Neutrophil (primary cell): ENCODE results near the gene KLHDC7B.
"Not testable (repeated sequence)": the region's sequence is repeated elsewhere in the genome, so short reads cannot be mapped to it uniquely, and the experiment has no call there.

Experiments
- H3K27ac ChIP-seq: fragments of 200-600 bp; sonication (generic); 2 replicates; pipeline ENCODE4 v1.5.1; 2016; ENCODE audit warnings: mild to moderate bottlenecking, moderate library complexity
- H3K27me3 ChIP-seq: fragments of 200-600 bp; sonication (generic); 2 replicates; pipeline ENCODE4 v1.6.0; 2016; ENCODE audit warnings: mild to moderate bottlenecking
- H3K36me3 ChIP-seq: fragments of 200-600 bp; sonication (generic); 2 replicates; pipeline ENCODE4 v1.5.1; 2017
- H3K4me1 ChIP-seq, 2 experiments: fragments of 200-600 bp in 1 of 2; sonication (generic) in 1 of 2; 1 replicate in 1 of 2; 2 replicates in 1 of 2; pipeline versions ENCODE4 v1.5.1 to v1.6.1; 2013 to 2016; ENCODE audit warnings: low read depth in 1 of 2, low read length in 1 of 2, mild to moderate bottlenecking in 1 of 2, moderate library complexity in 1 of 2; ENCODE audit not compliant: control insufficient read depth in 1 of 2, insufficient read depth in 1 of 2
- H3K4me3 ChIP-seq, 2 experiments: fragments of 200-600 bp in 1 of 2; sonication (generic) in 1 of 2; 1 replicate in 1 of 2; 2 replicates in 1 of 2; pipeline ENCODE4 v1.5.1; 2013 to 2016; ENCODE audit warnings: low read depth in 1 of 2, low read length in 1 of 2, mild to moderate bottlenecking in 1 of 2, moderate library complexity in 1 of 2
- H3K9me3 ChIP-seq: fragments of 200-600 bp; sonication (generic); 2 replicates; pipeline ENCODE4 v1.5.1; 2016
- TF ChIP-seq, protein P1 (sequence below): fragments of 200-600 bp; sonication (generic); IDR thresholded peaks from 2 replicates; pipeline ENCODE4 v1.5.1; 2016; ENCODE audit warnings: antibody characterized with exemption

KLHDC7B gene

GRCh38 chr22:50518606-50519005 lies 27.1 kb upstream of the KLHDC7B start:
- Histone ChIP-seq H3K4me1 (no peaks in the 10 kb centered on the region), H3K36me3 (peaks cover 64% of the 10 kb centered on the region), H3K27ac (no peak overlapping the region), H3K9me3 (no peaks in the 10 kb centered on the region), H3K27me3 (no peaks in the 10 kb centered on the region), H3K4me3 (no peak overlapping the region)
- TF ChIP-seq, protein P1, sequence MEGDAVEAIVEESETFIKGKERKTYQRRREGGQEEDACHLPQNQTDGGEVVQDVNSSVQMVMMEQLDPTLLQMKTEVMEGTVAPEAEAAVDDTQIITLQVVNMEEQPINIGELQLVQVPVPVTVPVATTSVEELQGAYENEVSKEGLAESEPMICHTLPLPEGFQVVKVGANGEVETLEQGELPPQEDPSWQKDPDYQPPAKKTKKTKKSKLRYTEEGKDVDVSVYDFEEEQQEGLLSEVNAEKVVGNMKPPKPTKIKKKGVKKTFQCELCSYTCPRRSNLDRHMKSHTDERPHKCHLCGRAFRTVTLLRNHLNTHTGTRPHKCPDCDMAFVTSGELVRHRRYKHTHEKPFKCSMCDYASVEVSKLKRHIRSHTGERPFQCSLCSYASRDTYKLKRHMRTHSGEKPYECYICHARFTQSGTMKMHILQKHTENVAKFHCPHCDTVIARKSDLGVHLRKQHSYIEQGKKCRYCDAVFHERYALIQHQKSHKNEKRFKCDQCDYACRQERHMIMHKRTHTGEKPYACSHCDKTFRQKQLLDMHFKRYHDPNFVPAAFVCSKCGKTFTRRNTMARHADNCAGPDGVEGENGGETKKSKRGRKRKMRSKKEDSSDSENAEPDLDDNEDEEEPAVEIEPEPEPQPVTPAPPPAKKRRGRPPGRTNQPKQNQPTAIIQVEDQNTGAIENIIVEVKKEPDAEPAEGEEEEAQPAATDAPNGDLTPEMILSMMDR: no peak

DNA sequence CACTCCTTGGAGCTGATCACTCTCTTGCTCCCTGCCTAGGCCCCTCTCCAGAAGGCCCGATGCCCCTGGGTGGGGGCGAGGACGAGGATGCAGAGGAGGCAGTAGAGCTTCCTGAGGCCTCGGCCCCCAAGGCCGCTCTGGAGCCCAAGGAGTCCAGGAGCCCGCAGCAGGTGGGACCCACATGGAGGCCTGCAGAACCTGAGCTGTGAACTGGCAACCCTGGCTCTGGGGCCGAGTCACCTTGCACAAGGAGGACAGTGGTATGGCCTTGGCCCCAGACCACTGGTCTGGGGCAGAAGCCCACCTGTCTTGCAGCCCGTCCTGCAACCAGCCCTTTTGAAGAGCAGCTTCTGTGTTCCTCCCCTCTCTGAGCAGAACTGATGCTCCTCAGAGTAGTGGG lies 26.5 kb upstream of the KLHDC7B start:
- TF ChIP-seq, protein P1: no peak
- Histone ChIP-seq H3K27ac (no peak overlapping the region), H3K4me3 (no peak overlapping the region), H3K27me3 (no peaks in the 10 kb centered on the region), H3K4me1 (peaks cover 2 to 3% of the 10 kb centered on the region in 2 experiments), H3K36me3 (peaks cover 69% of the 10 kb centered on the region), H3K9me3 (no peaks in the 10 kb centered on the region)

DNA sequence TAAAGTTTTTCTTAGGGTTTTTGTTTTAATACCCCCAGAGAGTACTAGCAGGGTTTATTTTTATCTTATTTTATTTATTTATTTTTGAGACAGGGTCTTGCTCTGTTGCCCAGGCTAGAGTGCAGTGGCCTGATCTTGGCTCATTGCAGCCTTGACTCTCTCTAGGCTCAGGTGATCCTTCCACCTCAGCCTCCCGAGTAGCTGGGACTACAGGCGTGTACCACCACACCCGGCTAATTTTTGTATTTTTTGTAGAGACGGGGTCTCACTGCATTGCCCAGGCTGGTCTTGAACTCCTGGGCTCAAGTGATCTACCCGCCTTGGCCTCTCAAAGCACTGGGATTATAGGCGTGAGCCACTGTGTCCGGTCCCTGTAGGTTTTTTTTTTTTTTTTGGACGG lies 25.5 kb upstream of the KLHDC7B start:
- peaks cover 69% of the 10 kb centered on the region for H3K36me3 ChIP-seq
- H3K9me3 ChIP-seq, H3K27me3 ChIP-seq, H3K27ac ChIP-seq, H3K4me3 ChIP-seq: not testable (repeated sequence)
- H3K4me1 ChIP-seq: peaks cover 13% of the 10 kb centered on the region in 2 experiments

GRCh38 chr22:50520826-50521453 lies 24.8 kb upstream of the KLHDC7B start:
- TF ChIP-seq, protein P1: no peak
- no peaks in the 10 kb centered on the region for H3K27me3 ChIP-seq
- H3K27ac ChIP-seq: no peak overlapping the region
- peaks cover 16 to 18% of the 10 kb centered on the region in 2 experiments for H3K4me1 ChIP-seq
- H3K4me3 ChIP-seq: no peak overlapping the region
- no peaks in the 10 kb centered on the region for H3K9me3 ChIP-seq
- H3K36me3 ChIP-seq: peaks cover 69% of the 10 kb centered on the region

GRCh38 chr22:50521710-50522109 lies 24.0 kb upstream of the KLHDC7B start:
- Histone ChIP-seq H3K4me3 (no peak overlapping the region), H3K36me3 (peaks cover 63% of the 10 kb centered on the region), H3K27ac (no peak overlapping the region), H3K9me3 (no peaks in the 10 kb centered on the region), H3K4me1 (peaks cover 19 to 21% of the 10 kb centered on the region in 2 experiments), H3K27me3 (no peaks in the 10 kb centered on the region)
- TF ChIP-seq, protein P1: no peak

GRCh38 chr22:50522208-50522805 lies 23.4 kb upstream of the KLHDC7B start:
- Histone ChIP-seq H3K27me3 (no peaks in the 10 kb centered on the region), H3K36me3 (peaks cover 58% of the 10 kb centered on the region), H3K27ac (no peak overlapping the region), H3K9me3 (no peaks in the 10 kb centered on the region), H3K4me1 (peaks cover 25 to 27% of the 10 kb centered on the region in 2 experiments), H3K4me3 (no peak overlapping the region)
- TF ChIP-seq, protein P1: no peak
